Parathyroid adenoma (tissue), 2 donors: Measurements from ENCODE around the gene KIAA1549.

Experiments
- H2AFZ ChIP-seq: fragments of 300-600 bp; sonication (generic); one replicate; pipeline ENCODE4 v1.7.0; 2017; ENCODE audit warnings: antibody characterized with exemption, mild to moderate bottlenecking
- H3K27ac ChIP-seq: fragments of 300-600 bp; sonication (generic); one replicate; pipeline ENCODE4 v1.7.0; 2017
- H3K27me3 ChIP-seq: fragments of 300-600 bp; sonication (generic); one replicate; pipeline ENCODE4 v1.7.0; 2017; ENCODE audit warnings: low read length; ENCODE audit not compliant: control insufficient read depth, insufficient read depth
- H3K36me3 ChIP-seq: fragments of 300-600 bp; sonication (generic); one replicate; pipeline ENCODE4 v1.7.0; 2017; ENCODE audit warnings: low read length; ENCODE audit not compliant: control insufficient read depth, insufficient read depth
- H3K4me1 ChIP-seq: fragments of 300-600 bp; sonication (generic); one replicate; pipeline ENCODE4 v1.7.0; 2017; ENCODE audit warnings: control low read depth
- H3K4me2 ChIP-seq: fragments of 300-600 bp; sonication (generic); one replicate; pipeline ENCODE4 v1.7.0; 2017; ENCODE audit warnings: low read length
- H3K4me3 ChIP-seq: fragments of 300-600 bp; sonication (generic); one replicate; pipeline ENCODE4 v1.7.0; 2017; ENCODE audit warnings: low read depth, low read length
- H3K79me2 ChIP-seq: fragments of 300-600 bp; sonication (generic); one replicate; pipeline ENCODE4 v1.7.0; 2017; ENCODE audit warnings: control low read depth
- H3K9ac ChIP-seq: fragments of 300-600 bp; sonication (generic); one replicate; pipeline ENCODE4 v1.7.0; 2017; ENCODE audit warnings: mild to moderate bottlenecking
- H3K9me3 ChIP-seq: fragments of 300-600 bp; sonication (generic); one replicate; pipeline ENCODE4 v1.7.0; 2017; ENCODE audit warnings: low read length; ENCODE audit not compliant: control insufficient read depth
- CTCF ChIP-seq: fragments of 300-600 bp; sonication (generic); IDR thresholded peaks from one replicate; pipeline ENCODE4 v1.7.0; 2017; ENCODE audit warnings: antibody characterized with exemption, mild to moderate bottlenecking
- donor health status: primary hyperparathyroidism.

KIAA1549 gene

GRCh38 chr7:138932427-138932826 is 48.8 kb downstream of the KIAA1549 start:
- Histone ChIP-seq H3K4me2 (no peak overlapping the region), H3K4me3 (no peak overlapping the region), H3K4me1 (peaks cover 14% of the 10 kb centered on the region), H3K79me2 (peaks cover 8% of the 10 kb centered on the region), H3K36me3 (no peaks in the 10 kb centered on the region), H3K9ac (no peak overlapping the region), H3K27me3 (no peaks in the 10 kb centered on the region), H3K9me3 (no peaks in the 10 kb centered on the region), H2AFZ (no peak overlapping the region), H3K27ac (no peak overlapping the region)
- no peak for TF ChIP-seq CTCF

- Histone ChIP-seq H3K79me2 (peaks cover 8% of the 10 kb centered on the region), H3K4me1 (peaks cover 9% of the 10 kb centered on the region), H3K27me3 (no peaks in the 10 kb centered on the region), H3K4me2 (no peak overlapping the region), H3K36me3 (no peaks in the 10 kb centered on the region), H3K9me3 (no peaks in the 10 kb centered on the region), H2AFZ (no peak overlapping the region), H3K4me3 (no peak overlapping the region), H3K27ac (no peak overlapping the region), H3K9ac (no peak overlapping the region)
- TF ChIP-seq CTCF, result no peak
These were observed 51.2 kb downstream of the KIAA1549 start for GRCh38 chr7:138929969-138930368.

- no peak overlapping the region for H3K4me3 ChIP-seq
- no peaks in the 10 kb centered on the region for H3K9me3 ChIP-seq
- H3K9ac ChIP-seq, result no peak overlapping the region
- H3K4me1 ChIP-seq, result peaks cover 6% of the 10 kb centered on the region
- H3K27me3 ChIP-seq, result no peaks in the 10 kb centered on the region
- peak overlapping the region; percentile 21 for H3K27ac ChIP-seq
- no peak for TF ChIP-seq CTCF
- no peak overlapping the region for H3K4me2 ChIP-seq
- H3K79me2 ChIP-seq, result peaks cover 15% of the 10 kb centered on the region
- peak overlapping the region; percentile 25 for H2AFZ ChIP-seq
- H3K36me3 ChIP-seq, result no peaks in the 10 kb centered on the region
These were observed 55.0 kb downstream of the KIAA1549 start for GRCh38 chr7:138926241-138926612.

GRCh38 chr7:138924501-138925225 is 56.5 kb downstream of the KIAA1549 start:
- Histone ChIP-seq H3K4me2 (no peak overlapping the region), H3K27ac (no peak overlapping the region), H3K9ac (no peak overlapping the region), H3K79me2 (peaks cover 11% of the 10 kb centered on the region), H3K36me3 (no peaks in the 10 kb centered on the region), H2AFZ (no peak overlapping the region), H3K9me3 (no peaks in the 10 kb centered on the region), H3K4me3 (no peak overlapping the region), H3K27me3 (no peaks in the 10 kb centered on the region), H3K4me1 (peaks cover 6% of the 10 kb centered on the region)
- no peak for TF ChIP-seq CTCF

- Histone ChIP-seq H2AFZ (no peak overlapping the region), H3K4me2 (no peak overlapping the region), H3K9ac (no peak overlapping the region), H3K79me2 (peaks cover 20% of the 10 kb centered on the region), H3K4me1 (peaks cover 6% of the 10 kb centered on the region), H3K27me3 (no peaks in the 10 kb centered on the region), H3K4me3 (no peak overlapping the region), H3K27ac (no peak overlapping the region), H3K9me3 (no peaks in the 10 kb centered on the region), H3K36me3 (no peaks in the 10 kb centered on the region)
- no peak for TF ChIP-seq CTCF
These were observed 59.9 kb downstream of the KIAA1549 start for GRCh38 chr7:138921277-138921676.
